ENCODE measurements around the gene STOML2. TPM values are rescaled to one million over a fixed set of nuclear protein-coding genes. Genes with fewer than 3 reads are reported as not detected.

STOML2 gene
- total RNA-seq, 4 donors from 2014 or later = 58.4 to 107 (median 63.4) TPM

DNA sequence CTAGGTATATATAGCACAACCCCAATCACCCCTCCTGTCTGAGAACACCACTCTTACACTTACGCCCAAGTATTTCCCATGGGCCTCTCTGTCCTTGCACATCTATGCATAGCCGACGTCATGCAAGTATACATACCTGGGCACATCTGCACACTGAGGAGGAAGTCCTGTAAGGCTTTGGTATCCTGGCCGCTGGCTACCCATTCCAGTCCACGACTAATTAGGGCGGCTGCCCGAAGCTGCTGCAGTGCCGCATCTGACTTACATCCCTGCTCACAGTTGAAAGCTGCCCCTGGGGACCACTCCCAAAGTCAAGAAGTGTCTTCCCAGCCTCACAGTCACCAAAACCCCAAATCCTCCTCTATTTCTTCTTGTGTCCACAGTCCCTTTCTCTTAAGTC lies 28.1 kb downstream of the STOML2 start:
- Histone ChIP-seq H3K36me3 (no peaks in the 10 kb centered on the region), H3K27ac (no peak overlapping the region), H3K27me3 (no peaks in the 10 kb centered on the region), H3K4me1 (peaks cover 13 to 17% of the 10 kb centered on the region in 2 donors), H3K4me3 (no peak overlapping the region), H3K9me3 (no peaks in the 10 kb centered on the region)
- intact Hi-C loops (cut with DNase I; ENCODE audit: low total_unique reads) = loop anchor here (10.0 kb wide), 1 partner anchor 90 kb away; the partner anchor contains the start of gene DNAJB5
- no peak for TF ChIP-seq POLR2A (IDR thresholded peaks at IDR 0.05)
- DNase-seq = no peak

DNA sequence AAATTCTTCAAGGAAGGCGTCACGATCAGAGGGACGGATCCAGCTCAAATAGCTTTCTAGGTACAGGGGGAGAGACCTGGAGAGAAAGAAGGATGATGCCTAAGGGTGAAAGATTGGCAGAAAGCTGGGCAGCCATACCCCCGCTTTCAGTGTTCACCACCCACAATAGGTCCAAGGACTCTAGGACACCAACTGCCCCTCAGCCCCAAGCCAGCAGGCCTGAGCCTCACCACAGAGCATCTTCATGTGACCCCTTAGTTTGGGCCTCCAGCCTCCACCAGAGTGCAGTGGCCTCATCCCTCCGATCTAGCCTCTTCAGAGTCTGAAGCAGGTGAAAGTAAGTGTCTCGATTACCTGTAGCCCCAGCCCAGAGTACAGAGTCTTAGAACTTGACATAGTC lies 28.8 kb downstream of the STOML2 start:
- Histone ChIP-seq H3K36me3 (no peaks in the 10 kb centered on the region), H3K9me3 (no peaks in the 10 kb centered on the region), H3K27me3 (no peaks in the 10 kb centered on the region), H3K4me3 (no peak overlapping the region), H3K4me1 (peaks cover 16 to 17% of the 10 kb centered on the region in 2 donors), H3K27ac (no peak overlapping the region)
- TF ChIP-seq, protein P1, sequence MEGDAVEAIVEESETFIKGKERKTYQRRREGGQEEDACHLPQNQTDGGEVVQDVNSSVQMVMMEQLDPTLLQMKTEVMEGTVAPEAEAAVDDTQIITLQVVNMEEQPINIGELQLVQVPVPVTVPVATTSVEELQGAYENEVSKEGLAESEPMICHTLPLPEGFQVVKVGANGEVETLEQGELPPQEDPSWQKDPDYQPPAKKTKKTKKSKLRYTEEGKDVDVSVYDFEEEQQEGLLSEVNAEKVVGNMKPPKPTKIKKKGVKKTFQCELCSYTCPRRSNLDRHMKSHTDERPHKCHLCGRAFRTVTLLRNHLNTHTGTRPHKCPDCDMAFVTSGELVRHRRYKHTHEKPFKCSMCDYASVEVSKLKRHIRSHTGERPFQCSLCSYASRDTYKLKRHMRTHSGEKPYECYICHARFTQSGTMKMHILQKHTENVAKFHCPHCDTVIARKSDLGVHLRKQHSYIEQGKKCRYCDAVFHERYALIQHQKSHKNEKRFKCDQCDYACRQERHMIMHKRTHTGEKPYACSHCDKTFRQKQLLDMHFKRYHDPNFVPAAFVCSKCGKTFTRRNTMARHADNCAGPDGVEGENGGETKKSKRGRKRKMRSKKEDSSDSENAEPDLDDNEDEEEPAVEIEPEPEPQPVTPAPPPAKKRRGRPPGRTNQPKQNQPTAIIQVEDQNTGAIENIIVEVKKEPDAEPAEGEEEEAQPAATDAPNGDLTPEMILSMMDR (IDR thresholded peaks at IDR 0.05) = no peak
- no peak for TF ChIP-seq POLR2A (IDR thresholded peaks at IDR 0.05)
- intact Hi-C loops (cut with DNase I; ENCODE audit: low total_unique reads) = loop anchor here (10.0 kb wide), 1 partner anchor 89 kb away; the partner anchor contains the start of gene DNAJB5
- DNase-seq = no peak

- H3K27ac ChIP-seq = peak overlapping the region; percentile 98 to 100
- no peak overlapping the region for H3K4me3 ChIP-seq
- intact Hi-C loops (cut with DNase I; ENCODE audit: low total_unique reads) = loop anchor here (10.0 kb wide), 1 partner anchor 88 kb away; the partner anchor contains the start of gene DNAJB5
- peaks cover 17 to 19% of the 10 kb centered on the region in 2 donors for H3K4me1 ChIP-seq
- DNase-seq = no peak
- TF ChIP-seq, protein P1 (IDR thresholded peaks at IDR 0.05) = no peak
- TF ChIP-seq POLR2A (IDR thresholded peaks at IDR 0.05) = no peak
- H3K9me3 ChIP-seq = no peaks in the 10 kb centered on the region
- H3K36me3 ChIP-seq = no peaks in the 10 kb centered on the region
- H3K27me3 ChIP-seq = no peaks in the 10 kb centered on the region
Observed at GRCh38 chr9:35073279-35073612, 29.7 kb downstream of the STOML2 start.

DNA sequence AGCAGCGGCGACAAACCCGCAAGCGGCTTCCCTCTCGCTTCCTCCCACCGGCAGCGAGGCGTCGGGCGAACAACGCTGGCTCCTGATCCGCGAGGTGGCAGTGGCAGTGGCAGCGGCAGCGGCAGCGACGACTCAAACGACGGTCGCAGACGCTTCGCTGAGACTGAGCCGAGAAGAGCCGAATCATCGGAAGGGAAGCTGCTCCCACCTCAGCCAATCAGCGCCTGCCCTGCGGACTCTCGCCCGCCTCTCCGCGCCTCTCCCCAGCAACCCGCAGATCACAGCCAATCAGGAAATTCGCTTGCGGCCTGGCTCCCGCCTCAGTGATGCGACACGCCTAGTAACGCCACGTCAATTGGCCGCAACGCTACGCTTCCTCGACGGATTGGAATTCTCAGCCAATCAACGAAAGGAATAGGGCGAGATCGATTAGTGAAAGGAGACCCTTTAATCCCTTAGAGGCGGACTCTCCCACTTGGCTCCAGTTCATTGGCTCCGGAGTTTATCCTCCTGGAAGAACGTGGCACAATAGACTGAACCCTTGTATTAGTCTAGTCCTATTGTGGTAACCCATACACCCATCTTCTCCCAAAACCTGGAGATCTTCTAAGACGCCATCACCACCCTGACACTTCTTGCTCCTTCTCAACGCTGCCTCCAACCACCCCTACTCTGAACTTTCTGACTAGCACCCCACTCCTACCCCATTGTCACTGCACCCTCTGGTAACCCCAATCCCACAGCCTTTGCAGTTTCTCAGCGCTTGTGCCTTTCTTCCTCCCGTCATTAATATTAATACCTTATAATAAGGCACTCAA lies 30.3 kb downstream of the STOML2 start, which contains the start of gene VCP:
TSS of gene VCP (minus strand) at position 165 of the 818 bp plus-strand sequence. CDS start 272 bp downstream, outside the sequence.
- Histone ChIP-seq H3K4me1 (peaks cover 17 to 20% of the 10 kb centered on the region in 2 donors), H3K27ac (peak within 1 kb of the TSS; percentile 98 to 100), H3K27me3 (no peaks in the 10 kb centered on the region), H3K4me3 (peak within 1 kb of the TSS; percentile 54 to 99), H3K36me3 (no peaks in the 10 kb centered on the region), H3K9me3 (no peaks in the 10 kb centered on the region)
- intact Hi-C loops (cut with DNase I; ENCODE audit: low total_unique reads) = loop anchor here (10.0 kb wide), 1 partner anchor 88 kb away; the partner anchor contains the start of gene DNAJB5
- DNase-seq = peak; percentile 97
- TF ChIP-seq POLR2A (IDR thresholded peaks at IDR 0.05) = peak; percentile 83 to 94
- TF ChIP-seq, protein P1 (IDR thresholded peaks at IDR 0.05) = no peak

- H3K36me3 ChIP-seq = no peaks in the 10 kb centered on the region
- TF ChIP-seq POLR2A (IDR thresholded peaks at IDR 0.05) = no peak
- TF ChIP-seq, protein P1 (IDR thresholded peaks at IDR 0.05) = peak in 3 of 4 experiments; percentile 34 to 47 (median 35)
- peak; percentile 79 to 80 for DNase-seq
- peak overlapping the region; percentile 54 to 99 for H3K4me3 ChIP-seq
- no peaks in the 10 kb centered on the region for H3K9me3 ChIP-seq
- no peaks in the 10 kb centered on the region for H3K27me3 ChIP-seq
- peak overlapping the region; percentile 98 to 100 for H3K27ac ChIP-seq
- intact Hi-C loops (cut with DNase I; ENCODE audit: low total_unique reads) = loop anchor here (10.0 kb wide), 1 partner anchor 87 kb away; the partner anchor contains the start of gene DNAJB5
- peaks cover 17 to 20% of the 10 kb centered on the region in 2 donors for H3K4me1 ChIP-seq
Observed at GRCh38 chr9:35071814-35072460, 31.0 kb downstream of the STOML2 start.
